HT1080 (cell line): ENCODE data around the gene FABP1. TPM values are rescaled to one million over a fixed set of nuclear protein-coding genes. Genes with fewer than 3 reads are reported as not detected.
A peak's percentile ranks its signal among the peaks of the same experiment; 100 is the strongest.

Experiments used
- DNase-seq: peaks from one replicate; pipeline ENCODE4 v3.0.0-alpha.2; 2015; ENCODE audit warnings: low read depth
- polyA plus RNA-seq, 2 experiments: library from polyadenylated mRNA; depleted of rRNA; stranded (reverse); fragments of >200 nt; gene quantifications; 2 replicates each; pipeline ENCODE4 v1.2.3, GENCODE V29; 2015
- total RNA-seq: library from RNA; depleted of rRNA; stranded (reverse); fragments of >200 nt; shearing (Covaris generic); gene quantifications from 2 replicates; pipeline ENCODE4 v1.2.3, GENCODE V29; 2014; rRNA removed

Gene FABP1
- total RNA-seq, result not detected in 2 replicates
- not detected in 2 replicates for polyA plus RNA-seq (2015; cell fraction: cytosol; rRNA removed)
- not detected in 2 replicates for polyA plus RNA-seq (2015; cell fraction: nucleus; rRNA removed)

- no peak for DNase-seq
These were observed at the start of gene FABP1 for GRCh38 chr2:88127888-88128653. TSS of gene FABP1 (minus strand) at chr2:88128062. CDS start at chr2:88128017, 45 bp downstream.

DNA sequence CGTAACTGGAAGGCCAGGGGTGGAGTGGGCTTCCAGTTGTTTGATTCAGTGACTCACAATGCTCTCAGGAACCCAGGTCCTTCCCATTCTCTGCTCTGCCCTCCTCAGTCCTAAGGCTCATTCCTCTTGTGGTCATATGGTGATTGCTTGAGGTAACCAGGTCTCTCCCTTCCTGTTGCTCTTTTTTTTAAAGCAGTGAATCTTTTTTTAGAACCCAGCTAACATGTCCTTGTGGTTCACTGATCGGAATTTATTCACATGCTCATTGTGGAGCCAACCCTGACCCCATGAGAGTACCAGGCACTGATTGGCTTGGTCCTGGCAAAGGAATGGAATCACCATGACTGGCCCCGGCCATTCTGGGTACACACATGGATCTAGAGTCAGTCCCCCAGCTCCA lies 49.7 kb upstream of the FABP1 start:
- no peak for DNase-seq

- DNase-seq, result no peak
These were observed 48.6 kb upstream of the FABP1 start for GRCh38 chr2:88176352-88176984.

- DNase-seq, result no peak
These were observed 45.0 kb upstream of the FABP1 start for GRCh38 chr2:88172882-88173281.

DNA sequence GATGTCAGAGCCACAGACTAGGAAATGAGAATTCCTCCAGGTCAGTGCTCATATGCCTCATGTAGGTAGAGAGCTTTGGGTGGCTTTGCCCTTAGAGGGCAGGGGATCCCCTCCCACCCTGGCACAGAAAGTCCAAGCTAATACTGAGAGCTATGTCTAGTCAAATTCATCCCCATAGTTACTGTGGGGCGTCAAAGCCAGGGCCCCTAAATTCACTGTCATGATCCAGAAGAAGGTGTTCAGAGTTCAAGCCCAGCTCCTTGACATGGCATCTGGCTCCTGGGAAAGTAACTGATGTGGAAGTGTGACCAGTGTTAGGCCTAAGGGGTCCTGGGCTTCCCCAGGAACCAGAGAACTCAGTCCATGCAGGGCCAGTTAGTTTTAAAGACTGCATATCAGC lies 44.1 kb upstream of the FABP1 start:
- DNase-seq, result no peak

GRCh38 chr2:88170472-88170892 lies 42.6 kb upstream of the FABP1 start:
- no peak for DNase-seq

DNA sequence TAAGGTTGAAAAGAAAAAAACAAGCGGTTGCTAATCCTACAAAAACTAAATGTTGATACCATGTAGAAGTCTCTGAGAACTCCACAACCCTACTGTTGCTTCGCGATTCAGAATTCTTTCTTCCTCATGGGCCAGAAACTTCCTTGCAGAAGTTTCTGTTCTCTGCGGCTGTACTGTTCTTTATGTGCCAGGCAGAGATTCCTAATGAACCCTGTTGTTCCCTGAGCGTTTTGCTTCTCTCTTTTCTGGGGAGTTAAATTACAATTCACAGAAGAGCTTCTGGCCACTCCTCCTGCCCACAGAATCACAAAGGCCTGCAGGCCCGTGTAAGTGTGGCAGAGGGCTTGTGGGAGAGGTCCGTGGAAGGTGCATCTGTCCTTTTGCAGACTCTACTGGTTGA lies 40.5 kb upstream of the FABP1 start:
- no peak for DNase-seq

DNA sequence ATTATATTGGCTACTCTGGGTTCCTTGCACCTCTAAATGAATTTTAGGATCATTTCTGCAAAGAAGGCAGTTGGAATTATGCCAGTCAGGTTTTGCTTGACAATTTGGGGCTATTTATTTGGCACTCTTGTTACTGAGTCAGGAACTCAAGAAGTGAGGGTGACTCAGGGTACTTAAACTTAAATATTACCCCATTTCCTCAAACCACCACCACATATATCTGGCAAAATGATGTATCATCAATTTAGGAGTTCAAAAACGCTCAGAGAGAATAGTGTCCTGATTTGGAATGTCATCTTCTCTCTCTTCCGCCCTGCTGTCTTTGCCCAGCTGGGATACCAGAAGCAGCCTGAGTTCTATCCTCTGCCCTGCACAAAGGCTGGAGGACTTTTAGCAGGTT lies 39.9 kb upstream of the FABP1 start:
- DNase-seq, result no peak

GRCh38 chr2:88165332-88166003 lies 37.6 kb upstream of the FABP1 start:
- DNase-seq, result no peak

DNA sequence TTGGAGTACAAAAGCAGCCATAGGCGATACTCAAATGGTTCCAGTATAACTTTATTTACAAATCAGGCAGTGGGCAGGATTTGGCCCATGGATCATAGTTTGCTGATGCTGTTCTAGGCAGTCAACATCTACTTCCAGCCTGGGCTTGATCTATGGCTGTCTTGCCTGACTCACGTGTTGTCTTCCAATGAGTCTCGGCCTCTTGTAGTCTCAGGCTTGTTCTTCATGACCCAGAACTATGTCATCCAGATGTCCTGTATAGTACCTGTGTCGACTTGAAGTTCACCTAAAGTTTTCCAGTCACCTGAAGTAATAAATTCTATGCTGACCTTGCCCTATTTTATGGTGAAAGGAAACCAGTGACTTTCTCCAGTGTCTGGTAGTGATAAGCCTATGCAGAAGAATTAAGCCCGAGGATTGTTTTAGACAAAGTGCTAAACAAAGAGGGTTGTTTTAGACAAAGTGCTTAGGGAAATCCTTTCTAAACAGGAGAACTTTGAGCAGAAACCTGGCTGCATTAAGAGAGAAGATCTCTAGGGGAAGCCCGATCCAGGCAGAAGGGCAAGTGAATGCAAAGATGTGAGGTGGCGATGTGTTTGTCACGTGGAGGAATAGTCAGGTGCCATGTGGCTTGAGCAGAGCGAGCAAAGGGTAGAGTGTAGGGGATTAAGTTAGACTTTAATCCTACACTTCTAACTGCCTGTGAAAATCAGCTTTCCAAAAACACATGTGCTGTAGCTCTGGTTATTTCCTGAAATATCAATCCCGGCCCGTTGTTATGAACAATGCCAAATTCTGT lies 33.8 kb upstream of the FABP1 start:
- no peak for DNase-seq

DNA sequence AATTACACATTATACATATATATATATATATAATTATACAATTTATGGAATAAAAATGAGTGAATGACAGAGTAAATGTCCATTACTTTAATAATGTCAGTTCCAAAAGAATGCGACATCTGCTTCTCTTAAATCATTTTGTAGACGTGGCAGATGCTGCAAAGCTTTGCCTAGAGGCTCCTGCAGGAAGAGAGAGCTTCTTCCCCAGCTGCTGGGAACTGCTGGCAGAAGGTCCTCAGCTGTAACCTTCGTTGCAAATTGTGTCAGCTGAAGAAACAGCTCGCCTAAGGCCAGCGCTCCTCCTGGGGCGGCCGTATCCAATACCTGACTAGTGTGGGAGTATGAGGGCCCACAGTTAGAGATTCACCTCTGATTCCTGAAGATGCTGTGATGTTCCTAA lies 32.7 kb upstream of the FABP1 start:
- DNase-seq, result no peak

DNA sequence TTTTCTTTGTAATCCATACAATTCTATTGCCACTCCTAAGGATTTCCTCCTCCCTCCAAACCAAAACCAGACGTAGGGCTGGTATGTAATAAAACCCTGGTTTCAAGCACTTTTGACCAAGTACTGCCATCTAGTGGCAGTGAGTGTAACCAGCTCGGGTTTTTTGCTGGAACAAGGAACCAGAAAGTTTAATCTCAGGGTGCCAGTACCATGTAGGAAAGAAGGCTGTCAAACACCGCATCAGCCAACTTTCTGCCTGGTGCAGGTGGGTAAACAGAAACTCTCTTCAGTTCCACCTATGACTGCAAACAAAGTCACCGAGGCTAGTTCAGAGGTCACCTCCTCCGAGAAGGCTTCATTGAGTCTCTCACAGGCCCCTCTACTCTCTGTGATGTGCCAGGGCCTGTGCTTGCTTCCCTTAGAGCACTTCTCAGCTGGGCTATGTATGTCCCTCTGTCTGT lies 32.1 kb upstream of the FABP1 start:
- peak; percentile 42 for DNase-seq

DNA sequence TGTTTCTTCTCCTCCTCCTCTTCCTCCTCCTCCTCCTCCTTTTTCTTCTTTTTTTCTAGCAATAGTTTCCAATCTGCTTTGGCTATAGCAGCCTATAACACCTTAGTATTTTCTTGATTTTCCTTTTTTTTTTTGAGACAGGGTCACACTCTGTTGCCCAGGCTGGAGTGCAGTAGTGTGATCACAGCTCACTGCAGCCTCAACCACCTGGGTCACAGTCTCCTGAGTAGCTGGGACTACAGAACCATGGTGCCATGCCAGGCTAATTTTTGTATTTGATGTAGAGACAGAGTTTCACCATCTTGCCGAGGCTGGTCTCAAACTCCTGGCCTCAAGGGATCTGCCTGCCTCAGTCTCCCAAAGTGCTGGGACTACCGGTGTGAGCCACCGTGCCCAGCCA lies 31.6 kb upstream of the FABP1 start:
- DNase-seq, result no peak

- DNase-seq, result no peak
These were observed 21.1 kb upstream of the FABP1 start for GRCh38 chr2:88148929-88149438.

- no peak for DNase-seq
These were observed 19.3 kb upstream of the FABP1 start for GRCh38 chr2:88147145-88147544.

- no peak for DNase-seq
These were observed 18.7 kb upstream of the FABP1 start for GRCh38 chr2:88146590-88146989.

- DNase-seq, result no peak
These were observed 17.1 kb upstream of the FABP1 start for GRCh38 chr2:88144914-88145497.

DNA sequence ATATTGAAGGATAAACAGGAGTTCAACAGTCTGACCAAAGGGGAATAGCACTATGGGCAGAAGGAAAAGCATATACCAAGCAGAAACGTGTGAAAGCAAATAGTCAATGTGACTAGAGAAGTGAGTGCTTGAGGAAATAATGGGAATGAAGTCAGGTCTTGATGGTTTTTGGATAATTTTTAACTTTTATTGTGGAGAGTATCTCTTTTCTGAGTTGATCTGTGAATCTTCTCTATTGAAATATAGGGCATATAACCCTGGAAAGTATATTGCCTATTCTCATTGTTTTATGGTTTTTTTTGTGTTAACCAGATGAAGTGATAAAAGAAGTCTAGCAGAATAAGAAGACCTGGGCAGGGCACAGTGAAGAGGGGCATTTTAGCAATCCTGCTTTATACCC lies 16.4 kb upstream of the FABP1 start:
- no peak for DNase-seq

GRCh38 chr2:88141952-88142351 lies 14.1 kb upstream of the FABP1 start:
- DNase-seq, result no peak

- no peak for DNase-seq
These were observed 11.9 kb upstream of the FABP1 start for GRCh38 chr2:88139804-88140203.

DNA sequence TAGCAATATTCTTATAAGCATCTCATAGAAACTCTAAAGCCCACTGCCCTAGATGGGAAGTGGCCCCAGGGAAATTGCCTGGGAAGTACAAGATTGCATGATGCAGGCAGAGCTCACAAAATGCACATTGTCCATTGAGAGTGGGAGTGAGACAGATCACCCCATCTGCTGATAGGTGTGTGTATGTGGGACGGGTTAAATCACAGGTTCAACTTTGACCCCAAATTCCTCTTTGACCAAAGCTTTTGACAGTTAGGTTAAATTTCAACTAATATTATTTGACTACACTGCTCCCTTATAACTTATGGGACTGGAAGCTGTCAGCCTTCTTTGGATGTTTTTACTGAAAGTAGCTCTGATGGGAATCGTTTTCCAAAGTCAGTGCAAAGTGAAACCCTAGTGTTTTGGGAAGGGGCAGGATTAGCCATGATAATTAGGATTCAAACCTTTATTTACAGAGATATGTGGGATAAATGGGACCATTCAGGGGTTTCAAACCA lies 11.4 kb upstream of the FABP1 start:
- DNase-seq, result no peak
